Left ventricle myocardium inferior (tissue), 1 donor: ENCODE measurements around the gene IQCK. TPM values are rescaled to one million over a fixed set of nuclear protein-coding genes. Genes with fewer than 3 reads are reported as not detected.

Experiments
- DNase-seq: peaks from one replicate; pipeline ENCODE4 v3.0.0-alpha.2; 2020
- H3K27ac ChIP-seq: fragments of 200-600 bp; replicated peaks from 2 replicates; pipeline ENCODE4 v1.8.0; 2021
- H3K27me3 ChIP-seq: fragments of 200-600 bp; 2 replicates; pipeline ENCODE4 v1.8.0; 2021; ENCODE audit warnings: low read depth
- H3K36me3 ChIP-seq: fragments of 200-600 bp; 2 replicates; pipeline ENCODE4 v1.8.0; 2021
- H3K4me1 ChIP-seq: fragments of 200-600 bp; 2 replicates; pipeline ENCODE4 v1.8.0; 2021
- H3K4me3 ChIP-seq: fragments of 200-600 bp; 2 replicates; pipeline ENCODE4 v1.8.0; 2021; ENCODE audit warnings: mild to moderate bottlenecking, moderate library complexity
- H3K9me3 ChIP-seq: fragments of 200-600 bp; replicated peaks from 2 replicates; pipeline ENCODE4 v1.8.0; 2021
- CTCF ChIP-seq: fragments of 200-600 bp; IDR thresholded peaks from 2 replicates; pipeline ENCODE4 v1.8.0; 2021; ENCODE audit warnings: antibody characterized with exemption, mild to moderate bottlenecking, borderline replicate concordance
- intact Hi-C: fragments of 100-400 bp; cut with micrococcal nuclease; formaldehyde crosslinking; loops from one replicate; pipeline ENCODE4 v1.11.0; 2022
- total RNA-seq: library from RNA; stranded (reverse); fragmentation: NEBNext Ultra II Directional; extraction: Animal tissue kit (Norgen Biotek cat#: 25700); gene quantifications from one replicate; pipeline ENCODE4 v1.2.1, GENCODE V29; 2021
- donor health status: DM: no; HTN: yes; CAD: no; lungs with severe emphysema.

Gene IQCK
- total RNA-seq, 1 donor from 2014 or later, result 6.0 TPM

- H3K4me3 ChIP-seq, result no peak overlapping the region
- peak overlapping the region; percentile 77 for H3K27ac ChIP-seq
- no peak for TF ChIP-seq CTCF
- intact Hi-C loops, result no loop called here
- no peaks in the 10 kb centered on the region for H3K27me3 ChIP-seq
- no peak for DNase-seq
- H3K36me3 ChIP-seq, result peaks cover 7% of the 10 kb centered on the region
- H3K4me1 ChIP-seq, result peaks cover 32% of the 10 kb centered on the region
- H3K9me3 ChIP-seq, result no peaks in the 10 kb centered on the region
Observed at GRCh38 chr16:19830902-19831560, 113.0 kb downstream of the IQCK start.

- Histone ChIP-seq H3K4me3 (no peak overlapping the region), H3K36me3 (peaks cover 6% of the 10 kb centered on the region), H3K27me3 (no peaks in the 10 kb centered on the region), H3K9me3 (no peaks in the 10 kb centered on the region), H3K4me1 (peaks cover 38% of the 10 kb centered on the region), H3K27ac (peak overlapping the region; percentile 77)
- TF ChIP-seq CTCF, result no peak
- no peak for DNase-seq
- intact Hi-C loops, result no loop called here
Observed at GRCh38 chr16:19831678-19832077, 113.6 kb downstream of the IQCK start.

GRCh38 chr16:19833176-19833575 lies 115.1 kb downstream of the IQCK start:
- no peak for TF ChIP-seq CTCF
- Histone ChIP-seq H3K36me3 (no peaks in the 10 kb centered on the region), H3K27me3 (no peaks in the 10 kb centered on the region), H3K9me3 (no peaks in the 10 kb centered on the region), H3K4me3 (no peak overlapping the region), H3K4me1 (peaks cover 47% of the 10 kb centered on the region), H3K27ac (no peak overlapping the region)
- DNase-seq, result no peak
- intact Hi-C loops, result no loop called here

- H3K27me3 ChIP-seq, result no peaks in the 10 kb centered on the region
- intact Hi-C loops, result no loop called here
- no peak for TF ChIP-seq CTCF
- no peaks in the 10 kb centered on the region for H3K9me3 ChIP-seq
- DNase-seq, result no peak
- no peaks in the 10 kb centered on the region for H3K36me3 ChIP-seq
- no peak overlapping the region for H3K4me3 ChIP-seq
- peaks cover 51% of the 10 kb centered on the region for H3K4me1 ChIP-seq
- no peak overlapping the region for H3K27ac ChIP-seq
Observed at GRCh38 chr16:19833581-19833980, 115.5 kb downstream of the IQCK start.

- H3K4me3 ChIP-seq, result no peak overlapping the region
- H3K27me3 ChIP-seq, result no peaks in the 10 kb centered on the region
- peaks cover 52% of the 10 kb centered on the region for H3K4me1 ChIP-seq
- H3K27ac ChIP-seq, result peak overlapping the region; percentile 58
- no peak for TF ChIP-seq CTCF
- no peak for DNase-seq
- intact Hi-C loops, result no loop called here
- H3K9me3 ChIP-seq, result no peaks in the 10 kb centered on the region
- H3K36me3 ChIP-seq, result no peaks in the 10 kb centered on the region
Observed at GRCh38 chr16:19835196-19835595, 117.1 kb downstream of the IQCK start.
